Testis (tissue), 2 donors: ENCODE results near the gene TRIM37.

ENCODE experiments used
- CTCF ChIP-seq, 3 experiments: fragments of 450-650 bp in 2 of 3; fragments of 200-600 bp in 1 of 3; sonication (generic) in 1 of 3; IDR thresholded peaks; one replicate each; pipeline ENCODE4 v1.5.1; 2016 to 2019; ENCODE audit warnings: antibody characterized with exemption in 3 of 3, mild to moderate bottlenecking in 2 of 3, moderate library complexity in 1 of 3
- POLR2A ChIP-seq: fragments of 450-650 bp; IDR thresholded peaks from one replicate; pipeline ENCODE4 v1.6.1; 2017; ENCODE audit warnings: antibody characterized with exemption, mild to moderate bottlenecking, moderate library complexity

DNA sequence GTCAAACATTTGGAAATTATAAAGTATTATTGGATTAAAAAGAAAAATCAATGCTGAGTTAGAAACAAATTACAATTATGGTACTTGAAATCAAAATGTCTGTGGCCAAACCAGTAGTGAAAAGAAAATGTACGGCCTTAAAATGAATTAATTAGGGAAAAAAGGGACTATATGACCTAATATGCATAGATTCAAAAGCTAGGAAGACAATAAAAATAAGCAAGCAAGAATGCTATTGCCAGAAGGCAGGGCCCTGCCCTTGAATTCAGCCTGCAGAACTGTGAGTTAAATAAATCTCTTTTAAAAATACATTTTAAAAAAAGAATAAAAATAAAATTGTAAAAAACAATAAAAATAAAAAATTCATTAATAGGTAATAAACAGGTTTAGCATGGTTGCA lies 88.7 kb downstream of the TRIM37 start:
- no peak for TF ChIP-seq CTCF (IDR thresholded peaks at IDR 0.05)
- no peak for TF ChIP-seq POLR2A
